Pancreas (tissue), 10 donors: ENCODE data around the gene ATP2A1. TPM values are rescaled to one million over a fixed set of nuclear protein-coding genes. Genes with fewer than 3 reads are reported as not detected.

Source experiments
- ATAC-seq, 4 donors: fragments of 200-7000 bp; cut with Tn5 transposase; one replicate each; pipeline versions ENCODE4 v1.8.0 to v1.9.1; 2020; ENCODE audit warnings: mild to moderate bottlenecking in 4 of 4, moderate library complexity in 4 of 4
- DNase-seq, 6 donors: peaks; one replicate each; pipeline ENCODE4 v3.0.0-alpha.2; 2020
- FAIRE-seq: peaks from 2 replicates; lab custom pipeline; 2012; peaks lifted over from hg19 to GRCh38; lab: Jason Lieb, UNC
- H3K27ac ChIP-seq, 4 donors: fragments of 200-600 bp; sonication (generic); 1 replicate in 3 of 4; 2 replicates in 1 of 4; pipeline versions ENCODE4 v1.5.0 to v1.8.0; 2020
- H3K27me3 ChIP-seq, 4 donors: fragments of 200-600 bp; one replicate each; pipeline ENCODE4 v1.8.0; 2021
- H3K36me3 ChIP-seq, 3 donors: fragments of 200-600 bp; sonication (generic) in 1 of 3; one replicate each; pipeline versions ENCODE4 v1.5.0 to v1.8.0; 2020 to 2021
- H3K4me1 ChIP-seq, 3 donors: fragments of 200-600 bp; one replicate each; pipeline ENCODE4 v1.8.0; 2021
- H3K4me3 ChIP-seq, 4 donors: fragments of 200-600 bp; sonication (generic) in 2 of 4; one replicate each; pipeline versions ENCODE4 v1.5.0 to v1.8.0; 2020 to 2021
- H3K9me3 ChIP-seq, 4 donors: fragments of 200-600 bp; one replicate each; pipeline ENCODE4 v1.8.0; 2021
- CTCF ChIP-seq, 4 donors: fragments of 200-600 bp; sonication (generic) in 3 of 4; IDR thresholded peaks; one replicate each; pipeline versions ENCODE4 v1.5.0 to v1.8.0; 2021; ENCODE audit warnings: antibody characterized with exemption in 4 of 4
- WGBS, 2 donors: extraction: QIAGEN DNeasy Blood & Tissue Kit; methylation state at CpG; one replicate each; pipeline ENCODE4 v1.1.7; 2013; 5-methylcytosine and 5-hydroxymethylcytosine counted together
- intact Hi-C, 3 donors: fragments of 100-400 bp; cut with DNase I; formaldehyde crosslinking; loops; one replicate each; pipeline versions ENCODE4 v1.11.1 to v1.14.2; 2022
- polyA plus RNA-seq, 2 donors: library from polyadenylated mRNA; stranded (reverse); fragments of 200-250 nt; gene quantifications; one replicate each; pipeline ENCODE4 v1.2.3, GENCODE V29; 2013
- total RNA-seq, 6 donors: library from RNA; stranded (reverse); fragmentation: NEBNext Ultra II Directional in 4 of 6; extraction: Animal tissue kit (Norgen Biotek cat#: 25700) in 4 of 6; gene quantifications; one replicate each; pipeline versions ENCODE4 v1.2.1 to v1.2.4, GENCODE V29; 2021 to 2023
- donor health status: healthy with polysubstance abuse.
- donor health status: DM: no; HTN: no; CAD: no; lungs with moderate emphysema.
- donor health status: DM: no; HTN: no; CAD: no.
- donor health status: control.
- donor health status: control.
- donor health status: Bipolar disorder and iron deficiency.
- donor health status: DM: yes; HTN: yes; CAD: no.
- donor health status: DM: no; HTN: no; CAD: no.
- donor health status: DM: no; HTN: no; CAD: no.
- donor health status: DM: yes; HTN: yes; CAD: no.

The ATP2A1 gene
- total RNA-seq (under 1 TPM in 4 of 6 donors, not detected in 2; 0.20 to 0.42 (median 0.27) TPM), polyA plus RNA-seq (under 1 TPM; 0.49 to 0.84 TPM)

DNA sequence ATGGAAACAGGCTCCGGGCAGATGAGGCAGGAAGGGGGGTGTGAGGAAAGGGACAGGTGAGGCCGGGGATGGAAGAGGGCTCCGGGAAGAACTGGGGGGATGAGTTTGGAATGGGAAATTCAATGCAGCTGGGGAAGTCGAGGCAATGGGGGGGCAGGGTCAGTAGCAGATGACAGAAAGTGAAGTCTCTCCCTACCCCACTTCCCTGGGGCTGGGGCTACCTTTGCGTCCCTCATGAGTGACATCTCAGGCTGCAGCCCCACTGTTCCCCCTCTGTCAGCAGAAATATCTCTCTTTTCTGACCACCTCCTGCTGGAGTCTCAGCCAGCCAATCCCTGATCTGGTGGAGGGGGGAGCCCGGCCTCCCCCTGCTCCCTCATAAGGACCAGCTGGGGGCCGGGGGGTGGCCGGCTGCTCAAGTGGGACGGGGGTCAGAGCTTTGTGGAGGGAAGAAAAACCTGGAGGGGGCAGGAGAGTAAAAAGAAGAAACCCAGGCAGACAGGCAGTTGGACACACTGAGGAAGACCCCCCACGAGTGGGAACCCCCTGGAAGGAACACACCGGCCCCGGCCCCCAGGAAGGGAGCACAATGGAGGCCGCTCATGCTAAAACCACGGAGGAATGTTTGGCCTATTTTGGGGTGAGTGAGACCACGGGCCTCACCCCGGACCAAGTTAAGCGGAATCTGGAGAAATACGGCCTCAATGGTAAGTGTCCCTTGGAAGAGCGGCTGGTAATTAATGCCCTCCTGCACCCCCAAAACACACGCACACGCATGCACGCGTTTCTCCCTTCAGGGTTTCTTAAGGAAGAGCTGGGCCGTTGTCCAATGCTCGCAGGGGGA, at the start of gene ATP2A1:
Gene ATP2A1, plus strand, starts transcription at position 406 of the 844 bp plus-strand sequence. Its CDS starts 184 bp downstream, at position 590.
- 62 to 78% methylated on average over 25 of the region's 25 CpGs for WGBS, 2 donors
- H3K27ac ChIP-seq: no peak within 1 kb of the TSS
- no peak for ATAC-seq
- no peaks in the 10 kb centered on the region for H3K27me3 ChIP-seq
- TF ChIP-seq CTCF (IDR thresholded peaks at IDR 0.05): no peak
- intact Hi-C loops: no loop called here
- DNase-seq: no peak
- no peaks in the 10 kb centered on the region for H3K9me3 ChIP-seq
- peak within 1 kb of the TSS; percentile 47 to 79 (median 62) for H3K4me3 ChIP-seq
- peaks cover 0 to 9% (median 0%) of the 10 kb centered on the region in 3 donors for H3K4me1 ChIP-seq
- H3K36me3 ChIP-seq: no peaks in the 10 kb centered on the region
- no peak for FAIRE-seq

- Histone ChIP-seq H3K27ac (no peak overlapping the region), H3K4me3 (no peak overlapping the region), H3K4me1 (peaks cover 0 to 13% (median 13%) of the 10 kb centered on the region in 3 donors), H3K36me3 (peaks cover 26 to 93% (median 70%) of the 10 kb centered on the region in 3 donors), H3K9me3 (no peaks in the 10 kb centered on the region), H3K27me3 (no peaks in the 10 kb centered on the region)
- intact Hi-C loops: no loop called here
- ATAC-seq (no peak), DNase-seq (no peak), FAIRE-seq (no peak)
- 95% methylated on average over 13 of the region's 13 CpGs for WGBS, 2 donors
- no peak for TF ChIP-seq CTCF (IDR thresholded peaks at IDR 0.05)
Observed at GRCh38 chr16:28829747-28830146, 48.5 kb upstream of the ATP2A1 start.

- DNase-seq (no peak), ATAC-seq (no peak), FAIRE-seq (no peak)
- H3K27me3 ChIP-seq: no peaks in the 10 kb centered on the region
- H3K9me3 ChIP-seq: no peaks in the 10 kb centered on the region
- peaks cover 32 to 99% (median 78%) of the 10 kb centered on the region in 3 donors for H3K36me3 ChIP-seq
- 86 to 90% methylated on average over 13 of the region's 13 CpGs for WGBS, 2 donors
- H3K4me1 ChIP-seq: peaks cover 0 to 7% (median 6%) of the 10 kb centered on the region in 3 donors
- H3K27ac ChIP-seq: no peak overlapping the region
- no peak for TF ChIP-seq CTCF (IDR thresholded peaks at IDR 0.05)
- no peak overlapping the region for H3K4me3 ChIP-seq
- intact Hi-C loops: no loop called here
Observed at GRCh38 chr16:28830531-28830930, 47.8 kb upstream of the ATP2A1 start.

DNA sequence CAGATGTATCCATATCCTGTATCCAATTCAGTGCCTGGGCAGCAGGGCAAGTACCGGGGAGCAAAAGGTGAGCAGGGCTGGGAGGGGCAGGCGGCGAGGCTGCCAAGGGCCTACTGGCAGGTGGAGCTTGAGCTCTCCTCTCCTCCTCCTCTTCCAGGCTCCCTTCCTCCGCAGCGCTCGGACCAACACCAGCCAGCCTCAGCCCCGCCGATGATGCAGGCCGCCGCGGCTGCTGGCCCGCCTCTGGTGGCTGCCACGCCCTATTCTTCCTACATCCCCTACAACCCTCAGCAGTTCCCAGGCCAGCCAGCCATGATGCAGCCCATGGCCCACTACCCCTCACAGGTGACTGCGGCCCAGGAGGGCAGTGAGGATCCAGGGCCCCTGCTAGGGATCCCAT, 43.9 kb upstream of the ATP2A1 start:
- 94 to 95% methylated on average over 6 to 14 of the region's 14 CpGs for WGBS, 2 donors
- intact Hi-C loops: no loop called here
- Histone ChIP-seq H3K27ac (no peak overlapping the region), H3K4me3 (no peak overlapping the region), H3K9me3 (no peaks in the 10 kb centered on the region), H3K36me3 (peaks cover 30 to 79% (median 63%) of the 10 kb centered on the region in 3 donors), H3K4me1 (no peaks in the 10 kb centered on the region), H3K27me3 (no peaks in the 10 kb centered on the region)
- FAIRE-seq (no peak), DNase-seq (no peak), ATAC-seq (no peak)
- no peak for TF ChIP-seq CTCF (IDR thresholded peaks at IDR 0.05)
